IPS-15b (cell line): Measurements from ENCODE around the gene TMEM175.

Experiments used
- H3K27me3 ChIP-seq: one replicate; pipeline ENCODE4 v1.6.1; 2013; ENCODE audit warnings: low read length; ENCODE audit not compliant: control insufficient read depth, insufficient read depth
- H3K36me3 ChIP-seq: one replicate; pipeline ENCODE4 v1.6.1; 2013; ENCODE audit warnings: low read length; ENCODE audit not compliant: control insufficient read depth, insufficient read depth
- H3K4me1 ChIP-seq: one replicate; pipeline ENCODE4 v1.6.1; 2013; ENCODE audit warnings: mild to moderate bottlenecking, low read length; ENCODE audit not compliant: control insufficient read depth, insufficient read depth
- H3K4me3 ChIP-seq: one replicate; pipeline ENCODE4 v1.5.1; 2013; ENCODE audit warnings: low read depth, low read length
- H3K9ac ChIP-seq: one replicate; pipeline ENCODE4 v1.6.1; 2013; ENCODE audit warnings: low read depth, mild to moderate bottlenecking, low read length
- H3K9me3 ChIP-seq: one replicate; pipeline ENCODE4 v1.6.1; 2013; ENCODE audit warnings: mild to moderate bottlenecking, low read length; ENCODE audit not compliant: control insufficient read depth, insufficient read depth

Gene TMEM175

GRCh38 chr4:890036-890695 lies 42.1 kb upstream of the TMEM175 start:
- Histone ChIP-seq H3K4me3 (no peak overlapping the region), H3K27me3 (no peaks in the 10 kb centered on the region), H3K9ac (no peak overlapping the region), H3K36me3 (peaks cover 45% of the 10 kb centered on the region), H3K4me1 (no peaks in the 10 kb centered on the region), H3K9me3 (no peaks in the 10 kb centered on the region)

GRCh38 chr4:891747-892146 lies 40.5 kb upstream of the TMEM175 start:
- no peak overlapping the region for H3K9ac ChIP-seq
- H3K9me3 ChIP-seq: no peaks in the 10 kb centered on the region
- H3K27me3 ChIP-seq: no peaks in the 10 kb centered on the region
- peaks cover 55% of the 10 kb centered on the region for H3K36me3 ChIP-seq
- H3K4me3 ChIP-seq: no peak overlapping the region
- H3K4me1 ChIP-seq: no peaks in the 10 kb centered on the region

GRCh38 chr4:892780-893179 lies 39.5 kb upstream of the TMEM175 start:
- peaks cover 54% of the 10 kb centered on the region for H3K36me3 ChIP-seq
- no peak overlapping the region for H3K9ac ChIP-seq
- no peaks in the 10 kb centered on the region for H3K27me3 ChIP-seq
- H3K9me3 ChIP-seq: no peaks in the 10 kb centered on the region
- no peaks in the 10 kb centered on the region for H3K4me1 ChIP-seq
- no peak overlapping the region for H3K4me3 ChIP-seq

GRCh38 chr4:893276-893994 lies 38.8 kb upstream of the TMEM175 start:
- H3K27me3 ChIP-seq: no peaks in the 10 kb centered on the region
- no peak overlapping the region for H3K4me3 ChIP-seq
- H3K9me3 ChIP-seq: no peaks in the 10 kb centered on the region
- H3K4me1 ChIP-seq: no peaks in the 10 kb centered on the region
- H3K9ac ChIP-seq: no peak overlapping the region
- H3K36me3 ChIP-seq: peaks cover 48% of the 10 kb centered on the region

- H3K4me1 ChIP-seq: no peaks in the 10 kb centered on the region
- H3K9me3 ChIP-seq: no peaks in the 10 kb centered on the region
- no peak overlapping the region for H3K4me3 ChIP-seq
- H3K36me3 ChIP-seq: peaks cover 42% of the 10 kb centered on the region
- no peaks in the 10 kb centered on the region for H3K27me3 ChIP-seq
- H3K9ac ChIP-seq: no peak overlapping the region
Observed at GRCh38 chr4:893995-894705, 38.1 kb upstream of the TMEM175 start.

GRCh38 chr4:895596-895995 lies 36.7 kb upstream of the TMEM175 start:
- Histone ChIP-seq H3K9ac (no peak overlapping the region), H3K4me3 (no peak overlapping the region), H3K36me3 (peaks cover 38% of the 10 kb centered on the region), H3K9me3 (no peaks in the 10 kb centered on the region), H3K4me1 (no peaks in the 10 kb centered on the region), H3K27me3 (no peaks in the 10 kb centered on the region)

- Histone ChIP-seq H3K4me3 (no peak overlapping the region), H3K36me3 (peaks cover 38% of the 10 kb centered on the region), H3K27me3 (no peaks in the 10 kb centered on the region), H3K9me3 (no peaks in the 10 kb centered on the region), H3K4me1 (no peaks in the 10 kb centered on the region), H3K9ac (no peak overlapping the region)
Observed at GRCh38 chr4:896216-896615, 36.0 kb upstream of the TMEM175 start.

- H3K36me3 ChIP-seq: peaks cover 42% of the 10 kb centered on the region
Observed at GRCh38 chr4:896630-897029, 35.6 kb upstream of the TMEM175 start.

GRCh38 chr4:898123-898522 lies 34.1 kb upstream of the TMEM175 start:
- H3K4me1 ChIP-seq: no peaks in the 10 kb centered on the region
- peaks cover 39% of the 10 kb centered on the region for H3K36me3 ChIP-seq
- H3K9me3 ChIP-seq: no peaks in the 10 kb centered on the region
- no peaks in the 10 kb centered on the region for H3K27me3 ChIP-seq
- H3K4me3 ChIP-seq: no peak overlapping the region
- no peak overlapping the region for H3K9ac ChIP-seq

More at GRCh38 chr4:896630-897029, 35.6 kb upstream of the TMEM175 start:
- no peak overlapping the region for H3K9ac ChIP-seq
- no peak overlapping the region for H3K4me3 ChIP-seq
- no peaks in the 10 kb centered on the region for H3K4me1 ChIP-seq
- no peaks in the 10 kb centered on the region for H3K27me3 ChIP-seq
- H3K9me3 ChIP-seq: no peaks in the 10 kb centered on the region

- no peak overlapping the region for H3K9ac ChIP-seq
- H3K9me3 ChIP-seq: no peaks in the 10 kb centered on the region
- no peak overlapping the region for H3K4me3 ChIP-seq
- no peaks in the 10 kb centered on the region for H3K4me1 ChIP-seq
- H3K27me3 ChIP-seq: no peaks in the 10 kb centered on the region
- peaks cover 42% of the 10 kb centered on the region for H3K36me3 ChIP-seq
Observed at GRCh38 chr4:898869-899555, 33.2 kb upstream of the TMEM175 start.

GRCh38 chr4:899556-899906 lies 32.7 kb upstream of the TMEM175 start:
- H3K4me1 ChIP-seq: no peaks in the 10 kb centered on the region
- H3K9me3 ChIP-seq: no peaks in the 10 kb centered on the region
- no peaks in the 10 kb centered on the region for H3K27me3 ChIP-seq
- H3K36me3 ChIP-seq: peaks cover 42% of the 10 kb centered on the region
- H3K9ac ChIP-seq: no peak overlapping the region
- no peak overlapping the region for H3K4me3 ChIP-seq
